COLO668 (cell line): ENCODE results near the gene BMPR1A.
"Not testable (repeated sequence)": the region's sequence is repeated elsewhere in the genome, so short reads cannot be mapped to it uniquely, and the experiment has no call there.

ENCODE experiments used
- DNase-seq: peaks from one replicate; lab custom pipeline; 2025; ENCODE audit not compliant: unreplicated experiment; lab: John Stamatoyannopoulos, UW

Gene BMPR1A

DNA sequence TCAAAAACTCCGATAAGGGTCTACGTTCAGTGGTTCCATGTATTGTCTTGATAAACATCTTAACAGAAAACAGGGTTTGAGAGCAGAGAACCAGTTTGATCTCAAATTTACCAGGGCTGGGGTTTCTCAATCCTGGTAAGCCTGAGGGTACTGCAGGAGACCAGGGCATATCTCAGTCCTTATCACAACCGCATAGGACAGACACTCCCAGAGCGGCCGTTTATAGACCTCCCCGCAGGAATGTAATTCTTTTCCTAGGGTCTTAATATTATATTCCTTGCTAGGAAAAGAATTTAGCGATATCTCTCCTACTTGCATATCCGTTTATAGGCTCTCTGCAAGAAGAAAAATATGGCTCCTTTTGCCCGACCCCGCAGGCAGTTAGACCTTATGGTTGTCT is 196.3 kb downstream of the BMPR1A start:
- not testable (repeated sequence) for DNase-seq

DNA sequence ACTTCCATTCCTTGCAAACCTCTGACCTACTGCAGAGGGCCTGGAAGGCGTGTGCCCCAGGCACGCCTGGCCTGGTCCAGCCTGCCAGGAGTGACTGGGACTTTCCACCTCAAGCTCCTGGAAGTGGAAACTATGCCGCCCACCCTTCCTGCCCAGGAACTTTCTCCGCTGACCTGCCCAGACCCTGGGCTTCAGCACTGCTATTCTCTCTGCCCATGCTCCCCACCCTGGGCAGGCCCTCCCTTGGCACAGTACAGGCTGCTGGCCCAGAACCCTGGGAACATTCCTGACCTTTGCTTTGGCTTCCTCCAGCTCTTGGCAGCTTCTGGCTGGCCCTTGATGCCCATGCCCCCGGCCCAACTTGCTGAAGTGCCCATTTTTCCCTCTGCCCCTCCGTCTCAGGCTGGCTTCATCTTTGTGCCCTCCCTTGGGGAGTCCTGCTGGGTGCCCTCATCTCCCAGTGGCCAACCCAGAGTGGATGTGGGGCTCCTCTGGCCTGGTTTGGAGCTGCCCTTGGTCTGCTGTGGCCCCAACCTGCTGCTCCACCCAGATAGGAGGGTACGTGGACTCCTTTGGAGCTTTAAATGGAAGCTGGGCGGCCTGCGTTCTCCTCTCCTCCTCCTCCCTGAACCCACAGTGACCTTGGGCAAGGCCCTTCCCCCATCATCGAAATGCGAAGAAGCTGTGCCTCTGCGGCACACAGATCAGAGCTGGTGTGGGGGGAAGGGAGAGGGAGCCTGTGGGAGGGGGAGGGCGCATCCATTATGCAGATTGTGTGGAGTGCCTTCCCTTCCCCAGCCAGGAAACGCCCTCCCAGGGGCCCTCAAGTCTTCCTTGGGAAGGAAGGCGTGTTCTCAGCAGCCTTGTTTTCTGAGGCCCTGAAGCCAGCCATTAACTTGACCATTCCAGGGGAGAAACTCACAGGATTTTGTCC is 197.6 kb downstream of the BMPR1A start:
- DNase-seq = no peak

DNA sequence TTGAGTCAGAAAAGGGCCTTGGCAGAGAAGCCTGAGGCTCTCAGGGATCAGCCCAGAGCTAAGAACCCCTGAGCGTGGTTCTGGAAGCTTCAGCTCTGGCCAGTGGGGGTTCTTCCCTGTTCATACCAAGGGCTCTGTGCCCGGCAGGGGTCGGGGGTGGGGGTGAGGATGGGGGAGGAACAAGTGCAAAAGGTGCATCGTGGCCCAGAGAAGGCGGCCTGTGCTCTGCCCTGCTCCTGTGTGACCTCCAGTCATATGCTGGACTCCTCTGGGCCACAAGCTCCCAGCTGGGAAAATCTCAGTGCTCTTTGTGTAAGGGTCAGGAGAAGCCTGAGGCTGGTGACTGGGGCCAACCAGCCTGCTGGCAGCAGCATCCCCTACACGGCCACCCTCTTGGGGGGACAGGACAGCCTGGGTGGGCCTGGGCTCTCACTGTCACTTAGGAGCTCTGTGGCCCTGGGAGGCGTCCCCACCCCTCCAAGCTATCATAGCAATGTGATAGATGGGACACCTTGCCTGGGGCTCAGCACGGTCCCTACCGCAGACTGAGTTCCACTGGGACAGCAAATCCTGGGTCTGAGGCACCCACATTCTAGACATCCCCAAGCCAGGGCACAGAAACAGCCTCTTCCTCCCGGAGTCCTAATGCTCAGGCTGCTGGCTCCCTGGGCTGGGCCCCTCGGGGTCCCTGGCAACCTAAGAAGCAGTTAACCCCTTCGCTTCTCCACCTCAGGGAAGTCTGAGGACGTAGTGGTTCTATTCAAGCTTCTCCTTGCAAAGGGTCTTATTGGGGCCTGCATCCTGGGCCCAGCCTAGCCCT is 198.5 kb downstream of the BMPR1A start:
- no peak for DNase-seq

DNA sequence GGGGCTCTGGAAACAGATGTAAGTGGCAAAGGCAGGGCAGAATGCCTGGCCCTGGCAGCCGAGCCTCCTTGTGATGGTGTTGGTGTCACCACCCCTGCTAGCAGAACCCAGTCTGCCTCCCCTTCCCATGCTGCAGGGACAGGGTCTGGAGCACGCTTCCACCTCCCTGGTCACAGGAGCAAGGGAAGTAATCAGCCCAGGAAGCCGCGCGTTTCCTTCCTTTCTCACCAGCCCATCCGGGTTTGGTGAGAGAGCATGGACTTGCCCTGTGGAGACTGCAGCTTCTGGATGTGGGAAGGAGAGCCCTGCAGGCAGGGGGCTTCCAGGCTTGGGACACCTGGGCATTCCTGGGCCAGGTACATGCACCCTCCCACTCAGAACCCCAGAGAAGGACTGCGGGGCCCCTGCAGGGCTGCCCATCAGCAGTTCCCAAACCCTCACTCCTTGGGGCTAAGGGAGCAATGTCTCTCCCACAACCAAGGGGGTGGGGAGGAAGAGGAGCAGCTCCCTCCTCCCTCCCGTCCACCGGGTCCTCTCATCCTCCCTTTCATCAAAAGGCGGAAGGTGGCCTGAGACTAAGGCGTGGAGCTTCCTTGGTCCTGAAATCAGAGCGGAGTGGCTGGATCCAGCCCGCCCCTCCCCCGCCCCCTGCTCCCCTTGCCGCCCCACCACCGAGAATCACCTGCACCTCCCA is 199.2 kb downstream of the BMPR1A start:
- DNase-seq = no peak

DNA sequence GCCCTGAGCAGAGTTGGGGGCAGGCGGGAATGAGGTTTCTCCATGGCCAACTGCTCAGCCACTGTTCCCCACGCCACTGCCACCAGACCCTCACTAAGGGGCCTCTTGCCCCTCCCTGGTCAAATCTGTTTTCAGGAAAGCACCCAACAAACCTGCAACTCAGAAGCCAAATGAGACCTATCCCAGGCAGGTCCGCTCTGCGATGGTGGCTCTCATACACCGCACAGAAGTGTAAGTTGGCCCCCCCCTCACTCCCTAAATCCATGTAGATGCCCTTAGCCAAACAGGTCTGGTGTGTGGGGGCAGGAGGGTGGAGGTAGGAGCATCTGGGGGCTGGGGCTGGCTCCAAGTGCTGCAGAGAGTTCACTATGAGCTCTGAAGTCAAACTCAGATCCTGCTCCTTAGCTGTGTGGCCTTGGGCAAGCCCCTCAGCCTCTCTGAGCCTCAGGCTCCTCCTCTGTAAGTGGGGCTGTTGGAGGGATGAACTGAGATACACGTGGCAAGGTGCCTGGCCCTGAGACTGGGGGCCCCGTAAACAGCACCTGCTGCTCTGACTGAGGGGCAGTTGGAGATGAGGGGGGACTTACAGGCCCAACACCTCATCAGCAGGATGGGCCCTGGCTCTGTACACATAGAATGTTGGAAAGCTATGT is 199.9 kb downstream of the BMPR1A start:
- no peak for DNase-seq

DNA sequence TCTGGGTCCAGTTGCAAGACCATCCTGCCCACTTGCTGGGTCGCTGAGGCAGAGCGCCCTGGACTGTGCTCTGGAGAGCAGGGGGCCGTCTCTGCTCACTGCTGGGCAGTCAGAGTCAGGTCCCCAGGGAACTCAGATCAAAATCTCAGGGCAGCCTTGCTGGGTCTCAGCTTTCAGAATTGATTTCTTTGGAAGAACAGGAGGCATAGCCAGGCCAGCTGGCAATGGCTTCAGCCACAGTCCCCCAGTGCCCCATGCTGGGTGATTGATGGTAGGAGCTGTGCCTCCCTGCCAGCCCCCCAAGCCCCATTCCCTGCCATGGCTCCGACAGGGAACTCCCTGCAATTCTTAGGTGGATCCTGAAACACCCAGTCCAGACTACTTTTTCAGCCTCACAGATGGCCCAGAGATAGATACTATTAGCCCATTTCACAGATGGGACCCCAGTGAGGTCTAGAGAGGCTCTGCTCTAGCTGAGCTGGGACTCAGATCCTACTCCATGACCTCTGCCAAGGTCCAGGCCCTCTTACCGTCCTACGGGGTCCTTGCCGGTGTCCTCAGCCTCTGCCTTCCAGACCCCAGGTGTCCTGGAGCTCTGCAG is 200.5 kb downstream of the BMPR1A start:
- no peak for DNase-seq

DNA sequence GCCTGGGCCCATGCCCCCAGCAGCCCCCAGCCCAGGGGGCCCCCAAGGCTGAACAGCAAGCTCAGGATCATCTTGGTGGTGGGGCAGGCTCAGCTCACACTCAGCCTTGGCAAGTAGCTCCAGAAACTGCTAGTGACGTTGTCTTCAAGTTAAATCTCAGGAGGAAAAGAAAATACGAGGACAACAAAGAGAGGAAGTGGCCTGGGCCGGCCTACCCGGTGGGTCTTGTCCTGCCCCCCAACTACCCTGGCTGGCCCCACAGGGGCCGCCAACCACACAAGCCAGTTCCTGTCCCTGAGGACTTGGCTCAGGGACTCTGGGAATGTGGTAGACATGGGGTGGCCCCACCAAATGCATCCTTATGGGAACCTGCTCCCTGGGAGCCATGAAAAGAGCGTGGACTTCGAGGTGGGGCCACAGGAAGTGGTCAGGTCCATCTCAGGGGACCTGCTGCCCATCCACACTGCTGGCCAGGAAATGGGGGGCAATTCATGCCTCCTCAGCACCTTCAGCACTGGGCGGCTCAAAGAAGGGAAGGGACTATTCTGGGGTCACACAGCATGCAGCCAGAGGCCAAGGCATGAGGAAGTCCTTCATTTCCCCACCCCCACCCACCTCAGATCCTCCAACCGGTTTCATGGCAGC is 201.2 kb downstream of the BMPR1A start, which contains the start of gene MMRN2:
Gene MMRN2 (minus strand): TSS at position 145 of the 645 bp plus-strand sequence. CDS start 74 bp downstream, at position 71.
- no peak for DNase-seq

DNA sequence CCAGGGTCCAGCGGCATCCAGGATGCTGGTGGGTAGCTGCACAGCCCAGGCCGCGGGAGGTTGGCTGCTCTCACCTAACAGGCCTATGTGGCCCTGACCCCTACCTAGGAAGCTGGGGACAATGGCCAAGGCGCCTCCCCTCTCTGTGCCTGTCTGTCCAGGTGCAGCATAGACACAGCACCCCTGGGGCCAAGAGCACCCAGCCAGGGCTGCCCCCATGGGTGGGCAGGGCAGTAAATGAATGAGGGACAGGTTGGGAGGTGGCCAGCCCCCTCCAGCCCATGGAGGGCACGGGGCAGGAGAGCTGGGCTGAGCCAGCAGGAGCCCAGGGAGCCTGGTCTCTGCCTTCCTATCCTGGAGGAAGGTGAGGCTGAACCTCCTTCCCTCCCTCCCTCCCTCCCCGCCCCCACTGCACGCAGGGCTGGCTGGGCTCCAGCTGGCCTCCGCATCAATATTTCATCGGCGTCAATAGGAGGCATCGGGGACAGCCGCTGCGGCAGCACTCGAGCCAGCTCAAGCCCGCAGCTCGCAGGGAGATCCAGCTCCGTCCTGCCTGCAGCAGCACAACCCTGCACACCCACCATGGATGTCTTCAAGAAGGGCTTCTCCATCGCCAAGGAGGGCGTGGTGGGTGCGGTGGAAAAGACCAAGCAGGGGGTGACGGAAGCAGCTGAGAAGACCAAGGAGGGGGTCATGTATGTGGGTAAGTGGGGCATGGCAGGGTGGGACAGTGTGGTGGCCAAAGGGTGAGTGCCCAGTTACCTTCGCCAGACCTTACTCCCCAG is 201.9 kb downstream of the BMPR1A start, which contains the start of gene SNCG:
Gene SNCG (plus strand): TSS at position 484 of the 785 bp plus-strand sequence. CDS start 99 bp downstream, at position 583.
- DNase-seq = peak; percentile 71

DNA sequence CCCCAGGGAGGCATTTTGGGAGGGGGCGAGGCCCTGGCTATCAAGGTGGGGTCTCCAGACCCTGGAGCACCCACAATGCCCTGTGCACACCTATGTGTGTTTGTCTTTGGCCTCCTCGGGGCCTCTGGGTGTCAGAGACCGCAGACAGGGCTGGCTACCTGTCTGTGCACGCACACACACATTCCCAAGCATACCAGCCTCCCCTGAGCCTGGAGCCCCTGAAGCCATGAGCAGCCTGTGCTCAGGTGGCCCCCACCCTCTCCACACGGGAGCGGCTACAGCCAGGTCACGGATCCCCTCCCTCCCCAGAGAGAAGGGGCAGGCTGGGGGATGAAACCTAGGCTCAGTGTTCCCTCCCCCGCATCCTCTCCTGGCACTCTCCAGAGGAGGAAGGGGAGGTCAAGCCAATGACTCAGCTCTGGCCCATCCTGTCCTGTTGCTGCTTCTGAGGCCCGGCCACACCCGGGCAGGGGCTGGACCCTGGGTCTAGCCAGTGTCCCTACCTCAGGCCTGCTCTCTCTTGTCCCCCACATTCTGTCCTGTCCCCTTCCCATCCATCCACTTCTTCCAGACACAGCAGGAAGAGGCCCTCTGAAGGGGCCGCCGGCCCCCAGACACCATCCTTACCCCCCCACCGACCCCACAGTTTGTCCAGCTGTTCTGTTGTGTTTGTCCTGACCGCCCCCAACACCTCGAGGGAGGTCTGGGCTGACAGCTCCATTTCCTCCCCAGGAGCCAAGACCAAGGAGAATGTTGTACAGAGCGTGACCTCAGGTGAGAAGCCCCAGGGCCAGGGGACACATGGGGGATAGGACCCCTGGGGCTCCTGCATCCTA is 202.7 kb downstream of the BMPR1A start:
- no peak for DNase-seq

DNA sequence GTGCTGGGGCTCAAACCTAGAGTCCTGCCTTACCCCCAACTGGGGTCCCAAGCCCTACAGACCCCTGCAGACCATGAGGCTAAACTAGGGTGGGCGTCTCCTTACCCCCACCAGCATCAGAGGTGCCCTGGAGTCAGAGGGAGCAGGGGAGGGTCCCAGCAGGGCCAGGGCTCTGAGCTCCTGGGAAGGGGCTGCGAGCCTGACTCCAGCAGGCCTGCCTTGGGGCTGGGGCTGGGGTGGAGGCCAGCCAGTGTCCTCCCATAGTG is 203.3 kb downstream of the BMPR1A start:
- no peak for DNase-seq

DNA sequence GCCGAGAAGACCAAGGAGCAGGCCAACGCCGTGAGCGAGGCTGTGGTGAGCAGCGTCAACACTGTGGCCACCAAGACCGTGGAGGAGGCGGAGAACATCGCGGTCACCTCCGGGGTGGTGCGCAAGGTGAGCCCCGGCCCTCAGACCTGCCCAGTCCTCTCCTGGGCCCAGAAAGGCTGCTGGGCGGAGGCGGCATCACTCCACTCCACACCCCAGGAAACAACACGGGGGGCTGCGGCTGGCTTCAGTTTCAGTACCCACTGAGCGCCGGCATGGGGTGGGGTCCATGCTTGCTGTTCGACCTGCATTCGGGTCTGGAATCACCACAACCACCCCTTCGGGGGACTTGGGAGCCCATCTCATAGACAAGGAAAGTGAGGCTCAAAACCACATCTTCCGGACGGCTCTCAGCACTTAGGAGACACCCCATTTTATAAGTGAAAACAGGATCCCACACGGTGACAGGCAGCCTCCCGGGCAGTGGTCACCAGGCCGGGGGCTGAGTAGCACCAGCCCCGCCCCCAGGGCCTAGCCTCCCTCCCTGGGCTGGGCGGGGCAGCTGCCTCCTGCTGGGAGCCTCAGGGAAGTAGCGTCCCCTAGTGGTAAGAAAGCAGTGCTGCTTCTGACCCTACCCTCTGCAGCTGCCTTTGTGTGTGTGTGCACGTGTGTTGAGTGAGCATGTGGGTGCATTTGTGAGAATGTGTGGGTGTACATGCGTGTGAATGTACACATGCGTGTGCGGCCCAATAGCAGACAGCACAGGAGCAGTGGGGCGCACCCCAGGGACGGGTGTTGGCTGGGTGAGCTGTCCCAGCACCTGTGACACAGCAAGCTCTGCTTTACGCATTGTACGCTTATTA is 203.8 kb downstream of the BMPR1A start:
- peak; percentile 27 for DNase-seq

DNA sequence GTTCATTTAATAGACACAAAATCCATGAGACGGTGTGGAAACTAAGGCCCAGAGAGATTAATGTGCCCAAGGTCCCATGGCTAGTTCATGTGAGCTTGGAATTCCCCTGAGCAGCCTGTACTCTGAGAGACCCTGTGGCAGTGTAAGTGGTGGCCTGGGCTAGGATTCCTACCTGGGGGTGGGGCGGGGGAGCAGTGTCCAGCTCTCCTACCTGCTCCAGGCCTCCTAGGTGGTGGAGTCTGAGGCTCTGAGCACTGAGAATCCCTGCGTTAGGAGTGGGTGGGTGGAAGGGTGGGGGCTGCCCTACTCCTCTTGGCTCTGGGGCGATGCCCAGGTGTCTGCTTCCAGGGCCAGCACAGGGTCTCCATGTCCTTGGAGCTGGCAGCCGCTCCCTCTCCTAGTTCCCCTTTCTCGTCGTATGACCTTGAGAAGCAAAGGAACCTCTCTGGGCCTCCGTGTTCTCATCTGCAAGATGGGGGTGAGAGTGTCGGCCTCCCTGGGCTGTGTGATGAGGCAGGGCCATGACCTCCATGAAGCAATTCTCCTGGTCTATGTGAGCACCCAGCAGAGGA is 204.5 kb downstream of the BMPR1A start:
- DNase-seq = no peak

DNA sequence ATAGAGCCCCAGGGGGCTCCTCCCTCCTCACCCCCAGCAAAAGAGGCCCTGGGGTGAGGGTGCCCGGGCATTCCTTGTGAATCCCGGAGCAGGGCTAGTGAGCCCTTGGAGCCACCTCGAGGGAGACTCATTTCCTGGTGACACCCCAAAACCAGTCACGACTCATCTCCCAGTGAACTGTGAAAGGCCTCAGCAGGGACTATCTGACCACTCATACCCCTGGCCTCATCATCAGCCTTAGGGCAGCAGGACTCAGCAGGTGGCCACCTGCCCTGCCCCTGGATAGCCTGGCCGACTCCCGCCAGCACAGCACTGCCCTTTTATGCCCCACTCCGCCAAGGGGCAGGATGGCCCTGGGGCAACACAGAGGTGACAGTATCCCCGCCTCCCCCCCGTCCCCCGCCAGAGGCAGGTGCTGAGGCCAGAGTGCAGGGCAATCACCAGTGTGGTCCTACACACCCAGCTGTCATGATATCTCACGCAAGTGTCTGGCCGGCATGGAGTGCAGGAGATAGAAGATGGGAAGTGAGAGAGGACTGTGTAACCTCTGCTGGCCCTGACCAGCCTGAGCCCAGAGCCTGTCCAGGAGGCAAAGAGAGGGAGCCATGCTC is 205.2 kb downstream of the BMPR1A start:
- no peak for DNase-seq

DNA sequence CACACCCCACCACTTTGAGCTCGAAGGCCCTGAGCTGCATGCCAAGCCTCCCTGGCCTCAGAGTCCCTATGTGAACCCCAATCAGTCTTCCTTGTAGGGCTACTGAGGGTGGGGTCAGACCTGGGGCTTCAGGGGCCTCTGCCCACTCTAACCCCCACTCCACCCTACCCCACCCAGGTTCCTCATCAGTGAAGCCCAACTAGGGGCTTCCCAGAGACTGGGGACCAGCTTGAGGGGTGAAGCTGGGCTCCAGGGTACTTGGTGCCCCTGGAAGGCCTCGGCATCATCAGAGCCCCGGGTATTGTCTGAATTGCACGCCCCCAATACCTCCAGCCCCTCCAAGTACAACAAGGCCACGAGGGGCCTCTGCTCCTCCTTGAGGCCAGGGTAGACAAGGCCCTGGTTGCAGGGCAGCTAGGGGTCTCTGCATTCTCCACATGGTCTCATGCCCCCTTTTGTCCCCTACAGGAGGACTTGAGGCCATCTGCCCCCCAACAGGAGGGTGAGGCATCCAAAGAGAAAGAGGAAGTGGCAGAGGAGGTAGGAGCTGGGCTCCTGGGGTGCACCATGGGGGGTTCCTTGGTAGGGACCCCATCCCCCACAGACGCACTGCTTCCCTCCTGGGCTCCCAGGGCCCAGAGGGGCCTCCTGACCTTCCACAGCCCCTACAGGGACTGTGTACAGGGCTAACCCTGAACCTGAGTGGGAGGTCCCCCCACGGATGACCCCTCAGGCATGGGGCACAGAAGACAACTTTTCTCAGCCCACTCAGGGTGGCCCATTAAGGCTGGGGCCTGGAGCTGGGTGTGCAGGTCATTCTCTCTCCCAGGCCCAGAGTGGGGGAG is 205.9 kb downstream of the BMPR1A start:
- no peak for DNase-seq

DNA sequence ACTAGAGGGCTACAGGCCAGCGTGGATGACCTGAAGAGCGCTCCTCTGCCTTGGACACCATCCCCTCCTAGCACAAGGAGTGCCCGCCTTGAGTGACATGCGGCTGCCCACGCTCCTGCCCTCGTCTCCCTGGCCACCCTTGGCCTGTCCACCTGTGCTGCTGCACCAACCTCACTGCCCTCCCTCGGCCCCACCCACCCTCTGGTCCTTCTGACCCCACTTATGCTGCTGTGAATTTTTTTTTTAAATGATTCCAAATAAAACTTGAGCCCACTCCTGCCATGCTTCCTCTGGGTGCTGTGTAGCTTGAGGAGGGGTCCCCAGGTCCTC is 206.5 kb downstream of the BMPR1A start:
- DNase-seq = no peak
